Measurements from ENCODE around the gene OCRL.
A peak's percentile ranks its signal among the peaks of the same experiment; 100 is the strongest.
"Not testable (repeated sequence)": the region's sequence is repeated elsewhere in the genome, so short reads cannot be mapped to it uniquely, and the experiment has no call there.

The OCRL gene

DNA sequence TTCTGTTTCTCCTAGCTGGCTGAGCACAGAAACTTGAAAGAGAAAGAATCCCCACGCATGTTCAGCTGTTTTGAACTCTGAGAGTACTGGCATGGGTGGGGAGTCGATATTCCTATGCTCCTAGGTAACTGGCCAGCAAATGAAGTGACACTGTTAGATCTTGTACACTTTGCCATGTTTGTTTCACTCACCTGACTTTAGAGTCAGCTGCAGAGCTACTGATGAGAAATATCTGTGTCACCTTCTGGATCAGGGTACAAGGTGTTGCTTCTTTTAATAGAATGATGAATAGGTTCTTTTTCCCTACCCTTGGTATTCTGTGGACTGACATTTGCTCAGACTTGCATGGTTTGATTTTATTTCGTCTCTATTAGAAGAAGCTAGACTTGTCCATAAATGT is 28.3 kb downstream of the OCRL start:
- H3K4me1 Mint-ChIP-seq: peaks cover 14% of the 10 kb centered on the region
- peak overlapping the region in 2 of 3 experiments; percentile 67 to 85 for H3K27ac Mint-ChIP-seq
- no peak overlapping the region for H3K4me3 Mint-ChIP-seq
- peaks cover 2% of the 10 kb centered on the region for H3K9me3 Mint-ChIP-seq
- H3K36me3 Mint-ChIP-seq (ENCODE audit: low read depth): peaks cover 69% of the 10 kb centered on the region
- TF ChIP-seq, protein P1, sequence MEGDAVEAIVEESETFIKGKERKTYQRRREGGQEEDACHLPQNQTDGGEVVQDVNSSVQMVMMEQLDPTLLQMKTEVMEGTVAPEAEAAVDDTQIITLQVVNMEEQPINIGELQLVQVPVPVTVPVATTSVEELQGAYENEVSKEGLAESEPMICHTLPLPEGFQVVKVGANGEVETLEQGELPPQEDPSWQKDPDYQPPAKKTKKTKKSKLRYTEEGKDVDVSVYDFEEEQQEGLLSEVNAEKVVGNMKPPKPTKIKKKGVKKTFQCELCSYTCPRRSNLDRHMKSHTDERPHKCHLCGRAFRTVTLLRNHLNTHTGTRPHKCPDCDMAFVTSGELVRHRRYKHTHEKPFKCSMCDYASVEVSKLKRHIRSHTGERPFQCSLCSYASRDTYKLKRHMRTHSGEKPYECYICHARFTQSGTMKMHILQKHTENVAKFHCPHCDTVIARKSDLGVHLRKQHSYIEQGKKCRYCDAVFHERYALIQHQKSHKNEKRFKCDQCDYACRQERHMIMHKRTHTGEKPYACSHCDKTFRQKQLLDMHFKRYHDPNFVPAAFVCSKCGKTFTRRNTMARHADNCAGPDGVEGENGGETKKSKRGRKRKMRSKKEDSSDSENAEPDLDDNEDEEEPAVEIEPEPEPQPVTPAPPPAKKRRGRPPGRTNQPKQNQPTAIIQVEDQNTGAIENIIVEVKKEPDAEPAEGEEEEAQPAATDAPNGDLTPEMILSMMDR (IDR thresholded peaks at IDR 0.05; ENCODE audit: unreplicated experiment in 3 of 3): no peak
- H3K27me3 Mint-ChIP-seq (ENCODE audit: low read depth): no peaks in the 10 kb centered on the region

DNA sequence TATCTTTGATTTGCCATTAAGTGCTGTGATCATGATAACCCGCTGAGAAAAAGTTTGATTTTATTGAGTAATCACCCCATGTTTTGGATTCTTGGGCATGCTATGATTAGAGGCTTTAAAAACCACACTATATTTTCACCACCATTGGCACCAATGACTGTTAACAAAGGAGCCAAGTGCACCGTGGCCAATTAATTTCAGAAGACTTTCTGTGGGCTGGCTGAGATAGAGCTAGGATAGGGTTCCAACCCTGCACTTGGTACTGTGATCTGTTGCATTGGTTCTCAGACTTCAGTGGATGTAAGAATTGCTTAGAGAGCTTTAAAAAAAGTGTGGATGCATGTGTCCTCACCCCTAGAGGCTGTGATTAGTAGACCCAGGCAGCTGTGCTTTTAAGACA is 32.4 kb downstream of the OCRL start:
- peaks cover 13% of the 10 kb centered on the region for H3K4me1 Mint-ChIP-seq
- TF ChIP-seq, protein P1 (IDR thresholded peaks at IDR 0.05; ENCODE audit: unreplicated experiment in 3 of 3): no peak

GRCh38 chrX:129573652-129574051 is 33.6 kb downstream of the OCRL start:
- Mint-ChIP-seq H3K4me1 (peaks cover 18% of the 10 kb centered on the region), H3K36me3 (ENCODE audit: low read depth) (peaks cover 84% of the 10 kb centered on the region)
- not testable (repeated sequence) for H3K9me3 Mint-ChIP-seq; H3K4me3 Mint-ChIP-seq; H3K27ac Mint-ChIP-seq; H3K27me3 Mint-ChIP-seq (ENCODE audit: low read depth)

More for the DNA sequence above, 32.4 kb downstream of the OCRL start:
- peak overlapping the region in 1 of 3 experiments; percentile 34 for H3K27ac Mint-ChIP-seq
- peaks cover 85% of the 10 kb centered on the region for H3K36me3 Mint-ChIP-seq (ENCODE audit: low read depth)
- H3K27me3 Mint-ChIP-seq (ENCODE audit: low read depth): no peaks in the 10 kb centered on the region
- no peaks in the 10 kb centered on the region for H3K9me3 Mint-ChIP-seq
- H3K4me3 Mint-ChIP-seq: no peak overlapping the region

GRCh38 chrX:129574214-129574613 is 34.2 kb downstream of the OCRL start:
- H3K4me3 Mint-ChIP-seq: no peak overlapping the region
- no peaks in the 10 kb centered on the region for H3K27me3 Mint-ChIP-seq (ENCODE audit: low read depth)
- TF ChIP-seq, protein P1 (IDR thresholded peaks at IDR 0.05; ENCODE audit: unreplicated experiment in 3 of 3): no peak
- H3K27ac Mint-ChIP-seq: no peak overlapping the region
- peaks cover 81% of the 10 kb centered on the region for H3K36me3 Mint-ChIP-seq (ENCODE audit: low read depth)
- peaks cover 18% of the 10 kb centered on the region for H3K4me1 Mint-ChIP-seq
- no peaks in the 10 kb centered on the region for H3K9me3 Mint-ChIP-seq

- H3K36me3 Mint-ChIP-seq (ENCODE audit: low read depth): peaks cover 79% of the 10 kb centered on the region
- TF ChIP-seq, protein P1 (IDR thresholded peaks at IDR 0.05; ENCODE audit: unreplicated experiment in 3 of 3): no peak
- H3K9me3 Mint-ChIP-seq: no peaks in the 10 kb centered on the region
Measured at GRCh38 chrX:129576539-129576938, 36.5 kb downstream of the OCRL start.

DNA sequence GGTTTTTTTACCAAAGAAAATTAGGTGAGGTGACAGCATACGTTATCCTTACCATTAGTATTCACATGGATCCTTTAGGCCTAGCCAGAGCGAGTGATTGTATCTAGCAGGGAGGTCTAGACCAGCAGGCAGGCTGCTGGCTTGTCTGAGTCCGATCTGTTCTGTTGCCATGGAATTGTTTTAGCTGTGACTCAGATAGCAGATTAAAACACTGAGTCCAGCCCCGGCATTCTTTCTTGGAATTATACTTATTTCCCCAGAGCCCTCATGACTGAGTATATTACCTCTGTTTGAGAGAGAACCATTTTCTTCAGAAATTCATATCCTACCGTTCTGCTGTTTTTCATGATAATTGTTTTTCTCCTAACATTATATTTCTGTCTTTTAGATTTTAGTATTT is 37.4 kb downstream of the OCRL start:
- no peaks in the 10 kb centered on the region for H3K9me3 Mint-ChIP-seq
- H3K27ac Mint-ChIP-seq: peak overlapping the region; percentile 60 to 90 (median 76)
- no peaks in the 10 kb centered on the region for H3K27me3 Mint-ChIP-seq (ENCODE audit: low read depth)
- H3K36me3 Mint-ChIP-seq (ENCODE audit: low read depth): peaks cover 81% of the 10 kb centered on the region
- no peak overlapping the region for H3K4me3 Mint-ChIP-seq
- TF ChIP-seq, protein P1 (IDR thresholded peaks at IDR 0.05; ENCODE audit: unreplicated experiment in 3 of 3): no peak
- H3K4me1 Mint-ChIP-seq: peaks cover 25% of the 10 kb centered on the region

More at GRCh38 chrX:129576539-129576938, 36.5 kb downstream of the OCRL start:
- Mint-ChIP-seq H3K4me3 (no peak overlapping the region), H3K4me1 (peaks cover 18% of the 10 kb centered on the region), H3K27ac (peak overlapping the region in 1 of 3 experiments; percentile 76), H3K27me3 (ENCODE audit: low read depth) (no peaks in the 10 kb centered on the region)

Data from nephron (organoid).